Sigmoid colon (tissue), 7 donors: ENCODE data around the gene RNF187. TPM values are rescaled to one million over a fixed set of nuclear protein-coding genes. Genes with fewer than 3 reads are reported as not detected.

ENCODE experiments used
- DNase-seq: peaks from one replicate; pipeline ENCODE4 v3.0.0-alpha.2; 2019
- H3K27ac ChIP-seq, 4 donors: fragments of 200-600 bp; sonication (generic); one replicate each; pipeline ENCODE4 v1.5.1; 2016 to 2019; ENCODE audit warnings: mild to moderate bottlenecking in 1 of 4
- H3K27me3 ChIP-seq, 3 donors: fragments of 200-600 bp; sonication (generic); one replicate each; pipeline ENCODE4 v1.5.1; 2019; ENCODE audit warnings: mild to moderate bottlenecking in 1 of 3
- H3K36me3 ChIP-seq, 4 donors: fragments of 200-600 bp; sonication (generic); one replicate each; pipeline ENCODE4 v1.5.1; 2016 to 2019
- H3K4me1 ChIP-seq, 4 donors: fragments of 200-600 bp; sonication (generic); one replicate each; pipeline ENCODE4 v1.5.1; 2017 to 2019
- H3K4me3 ChIP-seq, 4 donors: fragments of 200-600 bp; sonication (generic); one replicate each; pipeline ENCODE4 v1.5.1; 2017 to 2019; ENCODE audit warnings: mild to moderate bottlenecking in 2 of 4, moderate library complexity in 1 of 4
- H3K9me3 ChIP-seq, 4 donors: fragments of 200-600 bp in 3 of 4; sonication (generic) in 3 of 4; one replicate each; pipeline versions ENCODE4 v1.5.1 to v1.6.1; 2013 to 2019
- CTCF ChIP-seq, 4 experiments: fragments of 450-650 bp in 3 of 4; fragments of 200-600 bp in 1 of 4; IDR thresholded peaks; one replicate each; pipeline ENCODE4 v1.5.1; 2016 to 2019; ENCODE audit warnings: antibody characterized with exemption in 4 of 4, mild to moderate bottlenecking in 3 of 4, moderate library complexity in 2 of 4
- EP300 ChIP-seq, 4 donors: sonication (generic); formaldehyde crosslinking; IDR thresholded peaks; one replicate each; pipeline ENCODE4 v1.6.1; 2017; ENCODE audit warnings: antibody characterized with exemption in 4 of 4
- POLR2A ChIP-seq, 2 donors: fragments of 450-650 bp; IDR thresholded peaks; one replicate each; pipeline ENCODE4 v1.6.1; 2016; ENCODE audit warnings: antibody characterized with exemption in 2 of 2, mild to moderate bottlenecking in 2 of 2, moderate library complexity in 2 of 2
- POLR2AphosphoS5 ChIP-seq, 4 donors: sonication (generic); formaldehyde crosslinking; IDR thresholded peaks; one replicate each; pipeline ENCODE4 v1.6.1; 2017; ENCODE audit warnings: antibody characterized with exemption in 4 of 4
- WGBS, 2 donors: extraction: QIAGEN DNeasy Blood & Tissue Kit; methylation state at CpG; one replicate each; pipeline ENCODE4 v1.1.7; 2013; 5-methylcytosine and 5-hydroxymethylcytosine counted together
- intact Hi-C: fragments of 100-400 bp; cut with DNase I; formaldehyde crosslinking; loops from one replicate; pipeline ENCODE4 v1.15.1; 2023
- polyA plus RNA-seq, 3 donors: library from polyadenylated mRNA; stranded (reverse); fragments of 200-250 nt; gene quantifications; one replicate each; pipeline ENCODE4 v1.2.3, GENCODE V29; 2013
- total RNA-seq, 4 donors: library from RNA; depleted of rRNA; stranded (reverse); fragments of >200 nt; gene quantifications; one replicate each; pipeline ENCODE4 v1.1.0, GENCODE V29; 2016
- donor health status: healthy with polysubstance abuse.
- donor health status: Bipolar disorder and iron deficiency.
- donor health status: healthy.

Gene RNF187
- total and polyA plus RNA-seq, 7 donors = 17.3 to 39.8 (median 24.3) TPM

- WGBS, 2 donors = 51 to 69% methylated on average over 5 of the region's 5 CpGs
- Histone ChIP-seq H3K36me3 (no peaks in the 10 kb centered on the region), H3K27ac (no peak overlapping the region), H3K4me3 (no peak overlapping the region), H3K9me3 (no peaks in the 10 kb centered on the region), H3K27me3 (peaks cover 0 to 33% (median 0%) of the 10 kb centered on the region in 3 donors), H3K4me1 (no peaks in the 10 kb centered on the region)
- no peak for DNase-seq
- intact Hi-C loops = no loop called here
- no peak for TF ChIP-seq EP300 (IDR thresholded peaks at IDR 0.05)
- TF ChIP-seq CTCF (IDR thresholded peaks at IDR 0.05) = no peak
These were observed 23.1 kb downstream of the RNF187 start for GRCh38 chr1:228510101-228510802.

- Histone ChIP-seq H3K36me3 (no peaks in the 10 kb centered on the region), H3K4me1 (no peaks in the 10 kb centered on the region), H3K4me3 (no peak overlapping the region), H3K9me3 (no peaks in the 10 kb centered on the region), H3K27me3 (peaks cover 0 to 33% (median 3%) of the 10 kb centered on the region in 3 donors), H3K27ac (no peak overlapping the region)
- no peak for DNase-seq
- intact Hi-C loops = no loop called here
- TF ChIP-seq CTCF (IDR thresholded peaks at IDR 0.05) = no peak
- TF ChIP-seq POLR2A (IDR thresholded peaks at IDR 0.05) = no peak
- TF ChIP-seq EP300 (IDR thresholded peaks at IDR 0.05) = no peak
- no peak for TF ChIP-seq POLR2AphosphoS5 (IDR thresholded peaks at IDR 0.05)
- 81 to 82% methylated on average over 3 of the region's 3 CpGs for WGBS, 2 donors
These were observed 23.7 kb downstream of the RNF187 start for GRCh38 chr1:228510803-228511413.

GRCh38 chr1:228511546-228512445 is 24.6 kb downstream of the RNF187 start:
- Histone ChIP-seq H3K36me3 (no peaks in the 10 kb centered on the region), H3K9me3 (no peaks in the 10 kb centered on the region), H3K4me3 (no peak overlapping the region), H3K27ac (no peak overlapping the region), H3K27me3 (peaks cover 0 to 33% (median 3%) of the 10 kb centered on the region in 3 donors), H3K4me1 (no peaks in the 10 kb centered on the region)
- intact Hi-C loops = no loop called here
- WGBS, 2 donors = 75 to 82% methylated on average over 13 of the region's 13 CpGs
- DNase-seq = no peak
- TF ChIP-seq EP300 (IDR thresholded peaks at IDR 0.05) (no peak), CTCF (IDR thresholded peaks at IDR 0.05) (no peak), POLR2A (IDR thresholded peaks at IDR 0.05) (no peak), POLR2AphosphoS5 (IDR thresholded peaks at IDR 0.05) (no peak)

GRCh38 chr1:228512781-228513198 is 25.6 kb downstream of the RNF187 start:
- WGBS, 2 donors = 45 to 55% methylated on average over 4 of the region's 4 CpGs
- Histone ChIP-seq H3K36me3 (no peaks in the 10 kb centered on the region), H3K4me3 (no peak overlapping the region), H3K27me3 (peaks cover 0 to 33% (median 3%) of the 10 kb centered on the region in 3 donors), H3K27ac (no peak overlapping the region), H3K4me1 (no peaks in the 10 kb centered on the region), H3K9me3 (no peaks in the 10 kb centered on the region)
- no peak for DNase-seq
- intact Hi-C loops = no loop called here
- TF ChIP-seq POLR2A (IDR thresholded peaks at IDR 0.05) (no peak), POLR2AphosphoS5 (IDR thresholded peaks at IDR 0.05) (no peak), EP300 (IDR thresholded peaks at IDR 0.05) (no peak)
